GM19452 (cell line): ENCODE results near the gene COX5A.
"Not testable (repeated sequence)": the region's sequence is repeated elsewhere in the genome, so short reads cannot be mapped to it uniquely, and the experiment has no call there.

ENCODE experiments used
- ATAC-seq: cut with Tn5 transposase; IDR thresholded peaks from one replicate; pipeline ENCODE4 v1.9.1; 2021; ENCODE audit not compliant: unreplicated experiment

Gene COX5A

GRCh38 chr15:74902295-74903075, 35.4 kb downstream of the COX5A start:
- no peak for ATAC-seq

- ATAC-seq, result no peak
Observed at GRCh38 chr15:74901612-74902063, 36.2 kb downstream of the COX5A start.

- no peak for ATAC-seq
Observed at GRCh38 chr15:74897300-74897701, 40.6 kb downstream of the COX5A start.

- no peak for ATAC-seq
Observed at GRCh38 chr15:74896316-74896715, 41.6 kb downstream of the COX5A start.

GRCh38 chr15:74895830-74896229, 42.0 kb downstream of the COX5A start:
- no peak for ATAC-seq

GRCh38 chr15:74894383-74894782, 43.5 kb downstream of the COX5A start:
- ATAC-seq, result not testable (repeated sequence)

- ATAC-seq, result no peak
Observed at GRCh38 chr15:74893627-74894026, 44.2 kb downstream of the COX5A start.

- ATAC-seq, result no peak
Observed at GRCh38 chr15:74892931-74893330, 44.9 kb downstream of the COX5A start.

GRCh38 chr15:74892313-74892712, 45.6 kb downstream of the COX5A start:
- no peak for ATAC-seq

GRCh38 chr15:74891469-74891868, 46.4 kb downstream of the COX5A start:
- ATAC-seq, result no peak

- no peak for ATAC-seq
Observed at GRCh38 chr15:74890665-74890960, 47.3 kb downstream of the COX5A start.

GRCh38 chr15:74889883-74890664, 47.8 kb downstream of the COX5A start, which contains the start of gene MPI:
Gene MPI (plus strand): TSS chr15:74890042. CDS start chr15:74890074, 32 bp downstream.
- ATAC-seq, result peak; percentile 83

GRCh38 chr15:74889390-74889882, 48.4 kb downstream of the COX5A start:
- ATAC-seq, result no peak

GRCh38 chr15:74888716-74889115, 49.2 kb downstream of the COX5A start:
- ATAC-seq, result no peak

GRCh38 chr15:74887537-74888193, 50.2 kb downstream of the COX5A start:
- not testable (repeated sequence) for ATAC-seq

GRCh38 chr15:74885461-74885860, 52.4 kb downstream of the COX5A start:
- ATAC-seq, result no peak

- ATAC-seq, result no peak
Observed at GRCh38 chr15:74884428-74885223, 53.2 kb downstream of the COX5A start.

GRCh38 chr15:74882528-74882927, 55.3 kb downstream of the COX5A start:
- ATAC-seq, result no peak

- ATAC-seq, result no peak
Observed at GRCh38 chr15:74878273-74878672, 59.6 kb downstream of the COX5A start.

GRCh38 chr15:74873756-74874424, 64.0 kb downstream of the COX5A start:
- no peak for ATAC-seq
